SKM-1 treated with dmso at 0.1 percent for 144 hours (cell line): Measurements from ENCODE around the gene SLCO1B3.
"Not testable (repeated sequence)": the region's sequence is repeated elsewhere in the genome, so short reads cannot be mapped to it uniquely, and the experiment has no call there.

Source experiments
- DNase-seq: peaks from one replicate; lab custom pipeline; 2025; ENCODE audit not compliant: unreplicated experiment; lab: John Stamatoyannopoulos, UW

SLCO1B3 gene, protein sequence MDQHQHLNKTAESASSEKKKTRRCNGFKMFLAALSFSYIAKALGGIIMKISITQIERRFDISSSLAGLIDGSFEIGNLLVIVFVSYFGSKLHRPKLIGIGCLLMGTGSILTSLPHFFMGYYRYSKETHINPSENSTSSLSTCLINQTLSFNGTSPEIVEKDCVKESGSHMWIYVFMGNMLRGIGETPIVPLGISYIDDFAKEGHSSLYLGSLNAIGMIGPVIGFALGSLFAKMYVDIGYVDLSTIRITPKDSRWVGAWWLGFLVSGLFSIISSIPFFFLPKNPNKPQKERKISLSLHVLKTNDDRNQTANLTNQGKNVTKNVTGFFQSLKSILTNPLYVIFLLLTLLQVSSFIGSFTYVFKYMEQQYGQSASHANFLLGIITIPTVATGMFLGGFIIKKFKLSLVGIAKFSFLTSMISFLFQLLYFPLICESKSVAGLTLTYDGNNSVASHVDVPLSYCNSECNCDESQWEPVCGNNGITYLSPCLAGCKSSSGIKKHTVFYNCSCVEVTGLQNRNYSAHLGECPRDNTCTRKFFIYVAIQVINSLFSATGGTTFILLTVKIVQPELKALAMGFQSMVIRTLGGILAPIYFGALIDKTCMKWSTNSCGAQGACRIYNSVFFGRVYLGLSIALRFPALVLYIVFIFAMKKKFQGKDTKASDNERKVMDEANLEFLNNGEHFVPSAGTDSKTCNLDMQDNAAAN

DNA sequence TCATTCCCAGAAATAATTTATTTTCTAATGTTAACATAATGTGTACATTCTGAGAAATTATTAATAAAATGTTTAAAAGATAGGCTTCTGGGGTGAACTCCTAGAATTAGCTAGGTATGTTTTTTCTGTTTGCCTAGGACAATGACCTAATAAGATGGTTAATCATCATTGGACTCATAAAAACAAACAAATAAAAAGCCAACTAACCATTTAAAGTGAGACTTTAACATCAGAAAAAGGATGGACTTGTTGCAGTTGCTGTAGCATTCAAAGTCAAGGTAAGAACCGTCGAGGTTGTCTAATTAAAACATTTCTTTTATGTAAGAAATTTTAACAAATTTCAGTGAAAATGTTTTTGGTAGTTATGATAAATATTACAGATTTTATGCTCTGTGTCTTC lies at the start of gene SLCO1B3:
Gene SLCO1B3 (plus strand): TSS at position 219 of the 400 bp plus-strand sequence. CDS start 5,034 bp downstream, outside the sequence.
- DNase-seq = no peak

DNA sequence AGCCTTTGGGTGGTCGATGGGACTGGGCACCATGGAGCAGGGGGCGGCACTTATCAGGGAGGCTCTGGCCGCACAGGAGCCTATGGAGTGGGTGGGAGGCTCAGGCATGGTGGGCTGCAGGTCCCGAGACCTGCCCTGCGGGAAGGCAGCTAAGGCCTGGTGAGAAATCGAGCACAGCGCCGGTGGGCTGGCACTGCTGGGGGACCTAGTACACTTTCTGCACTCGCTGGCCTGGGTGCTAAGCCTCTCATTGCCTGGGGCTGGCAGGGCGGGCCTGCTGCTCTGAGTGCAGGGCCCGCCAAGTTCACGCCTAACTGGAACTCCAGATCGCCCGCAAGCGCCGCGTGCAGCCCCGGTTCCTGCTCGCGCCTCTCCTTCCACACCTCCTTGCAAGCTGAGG lies 33.1 kb upstream of the SLCO1B3 start:
- no peak for DNase-seq

GRCh38 chr12:20778969-20779368 lies 31.5 kb upstream of the SLCO1B3 start:
- DNase-seq = no peak

GRCh38 chr12:20779971-20780370 lies 30.5 kb upstream of the SLCO1B3 start:
- not testable (repeated sequence) for DNase-seq

DNA sequence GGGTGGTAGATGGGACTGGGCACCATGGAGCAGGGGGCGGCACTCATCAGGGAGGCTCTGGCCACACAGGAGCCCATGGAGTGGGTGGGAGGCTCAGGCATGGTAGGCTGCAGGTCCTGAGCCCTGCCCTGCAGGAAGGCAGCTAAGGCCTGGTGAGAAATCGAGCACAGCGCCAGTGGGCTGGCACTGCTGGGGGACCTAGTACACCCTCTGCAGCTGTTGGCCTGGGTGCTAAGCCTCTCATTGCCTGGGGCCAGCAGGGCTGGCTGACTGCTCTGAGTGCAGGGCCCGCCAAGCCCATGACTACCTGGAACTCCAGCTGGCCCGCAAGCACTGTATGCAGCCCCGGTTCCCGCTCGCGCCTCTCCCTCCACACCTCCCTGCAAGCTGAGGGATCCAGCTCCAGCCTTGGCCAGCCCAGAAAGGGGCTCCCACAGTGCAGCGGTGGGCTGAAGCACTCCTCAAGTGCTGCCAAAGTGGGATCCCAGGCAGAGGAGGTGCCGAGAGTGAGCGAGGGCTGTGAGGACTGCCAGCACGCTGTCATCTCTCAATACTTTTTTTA lies 26.6 kb upstream of the SLCO1B3 start:
- DNase-seq = not testable (repeated sequence)

DNA sequence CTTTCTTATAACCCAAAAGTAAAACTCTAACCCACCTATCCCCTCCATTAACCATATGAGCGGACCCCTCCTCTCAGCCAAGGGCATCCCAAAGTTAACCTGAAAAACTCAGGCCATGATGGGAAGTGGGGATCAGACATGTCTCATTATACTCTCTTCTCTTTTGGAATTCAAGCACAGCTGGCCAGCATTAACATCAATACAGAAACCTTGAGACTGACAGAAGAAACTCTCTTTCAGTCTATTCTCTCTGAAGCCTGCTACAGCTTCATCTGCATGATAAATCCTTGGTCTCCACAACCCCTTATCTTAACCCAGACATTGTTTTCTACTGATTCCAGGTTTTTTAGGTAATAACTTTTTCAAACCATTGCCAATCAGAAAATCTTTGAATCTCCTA lies 17.5 kb upstream of the SLCO1B3 start:
- no peak for DNase-seq

GRCh38 chr12:20798554-20798953 lies 12.0 kb upstream of the SLCO1B3 start:
- no peak for DNase-seq

GRCh38 chr12:20800160-20800559 lies 10.3 kb upstream of the SLCO1B3 start:
- DNase-seq = no peak

- DNase-seq = no peak
Observed at GRCh38 chr12:20801035-20801434, 9.5 kb upstream of the SLCO1B3 start.

GRCh38 chr12:20805921-20806320 lies 4.6 kb upstream of the SLCO1B3 start:
- no peak for DNase-seq

GRCh38 chr12:20807192-20808080 lies 3.1 kb upstream of the SLCO1B3 start:
- no peak for DNase-seq

DNA sequence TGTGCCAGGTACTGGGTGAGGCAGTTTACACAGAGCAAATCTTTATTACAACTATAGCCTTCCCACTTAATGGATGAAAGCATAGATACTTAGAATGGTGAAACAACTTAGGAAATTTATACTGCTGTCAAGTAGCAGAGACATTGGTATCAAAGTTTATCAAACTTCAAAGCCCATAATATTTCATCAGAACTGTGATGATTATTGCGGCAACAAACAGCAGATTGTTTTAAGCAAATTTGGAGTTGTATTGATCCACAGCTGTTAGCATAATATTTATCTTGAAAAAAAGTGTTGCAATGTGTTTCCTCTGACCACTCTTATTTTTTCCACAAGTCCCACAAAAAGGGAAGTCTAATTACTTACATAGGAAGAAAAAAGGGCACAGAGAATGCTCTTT lies 2.0 kb upstream of the SLCO1B3 start:
- no peak for DNase-seq

- no peak for DNase-seq
Observed at GRCh38 chr12:20815574-20815973, 5.1 kb downstream of the SLCO1B3 start.

DNA sequence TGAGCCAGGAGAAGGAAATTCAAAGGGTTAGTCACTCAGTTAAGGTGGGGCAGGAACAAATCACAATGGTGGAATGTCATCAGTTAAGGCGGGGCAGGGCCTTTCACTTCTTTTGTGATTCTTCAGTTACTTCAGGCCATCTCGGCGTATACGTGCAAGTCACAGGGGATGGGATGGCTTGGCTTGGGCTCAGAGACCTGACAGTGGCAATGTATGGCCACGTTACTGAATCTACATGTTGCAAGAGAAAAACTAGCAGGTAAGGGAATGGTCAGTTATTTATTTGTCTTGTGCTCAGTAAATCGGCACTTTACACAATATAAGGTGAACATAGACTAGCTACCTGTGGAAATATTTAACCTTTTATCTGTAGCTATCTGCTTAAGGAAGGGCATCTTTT lies 11.9 kb downstream of the SLCO1B3 start:
- no peak for DNase-seq

- DNase-seq = no peak
Observed at GRCh38 chr12:20822925-20823324, 12.4 kb downstream of the SLCO1B3 start.

DNA sequence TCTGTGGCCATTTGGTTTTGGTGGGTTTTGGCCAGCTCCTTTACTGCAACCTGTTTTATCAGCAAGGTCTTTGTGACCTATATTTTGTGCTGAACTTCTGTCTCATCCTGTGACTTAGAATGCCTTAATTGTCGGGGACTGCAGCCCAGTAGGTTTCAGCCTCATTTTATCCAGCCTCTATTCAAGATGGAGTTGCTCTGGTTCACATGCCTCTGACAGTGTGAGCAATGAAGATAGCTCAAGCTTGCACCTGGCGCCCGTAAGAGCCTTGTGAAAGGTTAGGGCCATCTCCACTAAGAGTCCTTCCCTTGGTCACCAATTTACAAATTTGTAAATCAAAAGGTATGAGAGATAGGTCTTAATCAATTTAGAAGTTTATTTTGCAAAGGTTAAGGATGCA lies 19.4 kb downstream of the SLCO1B3 start:
- no peak for DNase-seq

DNA sequence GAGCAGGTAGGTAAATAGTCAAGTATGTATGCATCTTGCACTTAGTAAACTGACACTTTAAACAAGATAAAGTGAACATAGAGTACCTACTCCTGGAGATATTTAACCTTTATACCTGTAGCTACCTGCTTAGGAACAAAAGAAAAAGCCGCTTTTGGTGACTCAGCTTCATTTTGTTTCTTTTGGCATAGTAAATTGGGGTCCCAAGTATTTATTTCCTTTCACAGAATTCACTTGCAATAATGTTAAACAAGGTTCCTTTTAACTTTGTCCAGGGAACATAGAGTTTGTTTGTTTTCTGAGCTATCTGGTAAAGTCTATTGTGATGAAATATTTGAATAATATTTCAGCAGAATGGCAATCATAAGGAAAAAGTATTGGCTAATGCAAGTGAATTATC lies 20.0 kb downstream of the SLCO1B3 start:
- DNase-seq = no peak

GRCh38 chr12:20832911-20833310 lies 22.4 kb downstream of the SLCO1B3 start:
- no peak for DNase-seq

- no peak for DNase-seq
Observed at GRCh38 chr12:20852649-20853048, 42.1 kb downstream of the SLCO1B3 start.

DNA sequence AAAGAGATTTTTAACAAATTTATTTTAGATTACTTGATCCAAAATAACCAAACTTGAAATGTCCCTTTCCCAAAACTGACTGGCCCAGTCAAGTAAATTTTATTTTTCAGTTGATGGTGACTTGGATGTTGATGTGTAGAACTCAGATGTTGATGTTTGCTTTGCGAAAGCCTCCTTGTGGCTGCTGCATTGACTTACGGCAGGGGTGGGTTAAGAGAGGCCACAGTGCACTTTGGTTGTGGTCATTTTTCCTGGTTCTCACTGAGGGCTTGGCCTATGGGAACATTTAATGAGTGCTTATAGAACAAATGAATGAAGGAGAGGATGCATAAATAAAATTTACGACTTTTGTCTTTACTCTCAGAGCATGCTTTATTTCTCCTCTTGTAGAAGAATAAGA lies 52.6 kb downstream of the SLCO1B3 start:
- no peak for DNase-seq

- no peak for DNase-seq
Observed at GRCh38 chr12:20865873-20866272, 55.4 kb downstream of the SLCO1B3 start.
